A172 (cell line): ENCODE measurements around the gene KCNG1. TPM values are rescaled to one million over a fixed set of nuclear protein-coding genes. Genes with fewer than 3 reads are reported as not detected.
A peak's percentile ranks its signal among the peaks of the same experiment; 100 is the strongest.

Source experiments
- DNase-seq: peaks from one replicate; pipeline ENCODE4 v3.0.0-alpha.2; 2015; ENCODE audit warnings: low spot score
- total RNA-seq: library from RNA; depleted of rRNA; stranded (reverse); fragments of >200 nt; shearing (Covaris generic); gene quantifications from 2 replicates; pipeline ENCODE4 v1.2.3, GENCODE V29; 2014

KCNG1 gene
- total RNA-seq, 1 experiment from 2014 or later: 12.4 TPM

DNA sequence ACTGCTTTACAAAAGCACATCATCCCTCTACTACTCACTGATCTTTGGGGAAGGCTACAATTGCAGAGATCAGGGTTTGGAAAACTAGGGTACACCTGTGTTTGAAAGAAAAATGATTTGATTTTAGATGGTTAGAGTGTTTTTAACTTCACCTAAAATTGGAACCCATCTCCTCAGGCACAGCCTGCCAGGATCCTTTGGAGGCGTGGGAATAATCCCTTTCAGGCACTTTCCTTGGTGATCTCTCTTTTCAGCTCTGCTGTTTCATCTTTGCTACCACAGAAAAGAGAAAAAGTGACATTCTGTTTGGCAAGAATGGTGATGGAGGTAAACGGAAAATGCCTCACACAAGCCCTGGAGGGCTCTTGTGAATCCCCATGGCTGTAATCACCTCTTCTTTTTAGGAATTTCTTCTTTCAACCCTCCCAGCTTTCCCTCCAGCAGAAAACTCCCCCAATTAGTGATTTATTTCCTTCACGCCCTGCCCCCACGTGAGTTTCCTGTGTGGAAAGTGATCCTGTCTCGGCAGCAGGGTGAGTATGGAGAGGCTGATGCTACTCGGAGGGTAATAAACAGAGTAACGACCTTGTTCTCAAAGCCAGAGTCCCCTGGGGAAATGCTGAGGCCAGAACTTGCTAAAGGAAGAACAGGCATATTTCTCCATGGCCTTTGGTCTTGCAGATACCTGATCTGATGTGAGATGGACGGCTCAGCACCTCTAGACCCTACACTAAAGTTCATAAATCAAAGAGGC is 9.2 kb downstream of the KCNG1 start:
- DNase-seq: no peak

GRCh38 chr20:51012357-51012756 is 10.6 kb downstream of the KCNG1 start:
- no peak for DNase-seq

GRCh38 chr20:51011479-51011878 is 11.4 kb downstream of the KCNG1 start:
- no peak for DNase-seq

GRCh38 chr20:51010932-51011331 is 12.0 kb downstream of the KCNG1 start:
- DNase-seq: no peak

DNA sequence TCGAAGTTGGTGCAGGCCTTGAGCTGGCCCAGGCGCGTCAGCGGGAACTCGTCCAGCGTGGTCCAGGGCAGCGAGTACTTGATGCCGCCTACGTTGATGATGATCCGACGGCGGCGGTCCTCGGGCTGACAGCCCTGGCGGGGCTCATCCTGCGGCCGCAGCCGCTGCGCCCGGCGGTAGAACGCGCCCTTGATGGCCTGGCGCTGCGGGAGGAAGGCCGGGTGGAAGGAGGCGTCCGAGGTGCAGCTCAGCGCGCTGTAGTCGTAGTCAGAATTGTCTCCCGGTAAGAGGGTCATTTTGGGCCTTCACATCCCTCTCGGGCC is 12.9 kb downstream of the KCNG1 start:
- DNase-seq: no peak

DNA sequence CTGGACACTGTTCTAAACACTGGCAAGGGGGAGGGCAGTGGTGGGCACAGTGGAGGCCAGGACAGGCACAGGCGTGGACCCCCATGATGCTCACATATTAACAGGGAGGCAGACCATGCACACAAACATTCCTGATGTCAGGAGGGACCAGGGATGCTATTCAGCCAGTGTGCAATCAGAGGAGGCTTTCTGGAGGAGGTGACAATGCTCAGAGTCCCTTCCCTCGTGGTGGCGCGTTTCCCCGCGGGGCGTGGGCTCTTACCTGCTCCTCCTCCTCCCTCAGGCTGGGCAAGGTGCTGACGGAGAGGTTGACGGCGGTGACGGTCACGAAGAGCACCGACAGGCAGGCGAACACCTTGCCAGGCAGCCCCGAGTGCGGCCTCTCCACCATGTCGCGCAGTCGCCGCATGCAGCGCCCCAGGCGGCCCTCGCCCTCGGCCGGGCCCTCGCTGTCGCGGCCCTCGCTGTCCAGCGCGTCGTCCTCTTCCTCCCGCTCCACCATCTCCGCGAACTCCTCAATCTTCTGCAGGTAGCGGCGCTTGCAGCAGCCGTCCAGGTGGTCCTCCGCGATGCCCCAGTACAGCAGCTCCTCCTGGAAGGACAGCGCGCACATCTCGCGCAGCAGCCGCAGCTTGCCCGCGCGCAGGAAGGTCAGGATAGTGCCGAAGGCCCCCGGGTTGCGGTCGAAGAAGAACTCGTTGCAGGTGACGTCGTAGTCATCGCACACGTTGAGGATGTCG is 13.4 kb downstream of the KCNG1 start:
- no peak for DNase-seq

- DNase-seq: no peak
Measured at GRCh38 chr20:51008718-51009117, 14.2 kb downstream of the KCNG1 start.

DNA sequence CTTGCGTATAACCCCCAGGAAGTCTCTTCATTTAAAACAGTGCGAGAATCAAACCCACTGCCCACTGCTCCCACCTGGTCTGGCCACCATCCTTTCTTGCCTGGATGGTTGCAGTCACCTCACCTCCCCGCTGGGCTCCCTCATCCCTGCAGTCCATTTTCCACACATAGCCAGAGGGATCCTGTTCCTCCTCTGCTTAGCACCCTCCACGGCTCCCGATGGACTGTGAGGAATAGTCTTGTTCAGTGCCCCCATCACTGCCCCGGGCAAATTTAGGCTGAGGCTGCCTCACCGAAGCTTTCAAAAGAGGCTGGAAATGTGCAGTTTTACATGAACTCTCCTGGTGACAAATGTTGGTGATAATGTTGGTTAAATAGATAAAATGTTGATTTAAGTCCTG is 17.7 kb downstream of the KCNG1 start:
- no peak for DNase-seq

DNA sequence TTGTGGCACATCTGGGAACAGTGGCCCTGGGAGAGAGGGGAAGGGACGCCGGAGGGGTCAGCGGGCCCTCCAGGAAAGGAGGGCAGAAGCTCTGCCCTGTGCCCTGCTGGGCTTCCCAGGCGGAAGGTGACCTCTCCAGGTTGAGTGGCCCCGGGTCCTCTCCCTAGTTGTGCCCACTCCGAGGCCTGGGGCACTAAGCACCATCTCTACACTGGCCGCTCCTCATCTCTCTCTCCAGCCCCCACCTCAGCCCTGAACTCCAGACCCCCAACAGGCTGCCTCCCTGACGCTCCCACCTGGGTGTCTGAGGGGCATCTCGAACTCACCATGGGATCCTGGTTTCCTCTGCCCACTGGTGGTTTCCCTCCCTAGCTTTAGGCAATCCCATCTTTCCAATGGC is 18.1 kb downstream of the KCNG1 start:
- DNase-seq: no peak

DNA sequence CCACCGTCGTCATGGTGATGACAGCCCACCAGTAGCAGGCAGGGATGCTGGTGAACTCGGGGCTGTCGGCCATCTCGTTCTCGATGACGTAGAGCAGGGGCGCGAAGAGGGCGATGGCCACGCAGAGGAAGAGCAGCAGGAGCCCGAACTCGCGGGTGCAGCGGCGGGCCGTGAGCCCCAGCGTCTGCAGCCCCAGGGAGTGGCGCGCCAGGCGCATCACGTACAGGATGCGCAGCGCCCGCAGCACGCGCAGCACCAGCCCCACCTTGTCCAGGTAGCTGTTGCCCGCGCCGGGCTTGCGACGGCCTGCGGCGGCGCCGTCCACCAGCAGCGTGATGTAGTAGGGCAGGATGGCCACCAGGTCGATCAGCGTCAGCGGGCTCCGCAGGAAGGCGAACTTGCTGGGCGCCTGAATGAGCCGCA is 18.6 kb downstream of the KCNG1 start:
- no peak for DNase-seq

DNA sequence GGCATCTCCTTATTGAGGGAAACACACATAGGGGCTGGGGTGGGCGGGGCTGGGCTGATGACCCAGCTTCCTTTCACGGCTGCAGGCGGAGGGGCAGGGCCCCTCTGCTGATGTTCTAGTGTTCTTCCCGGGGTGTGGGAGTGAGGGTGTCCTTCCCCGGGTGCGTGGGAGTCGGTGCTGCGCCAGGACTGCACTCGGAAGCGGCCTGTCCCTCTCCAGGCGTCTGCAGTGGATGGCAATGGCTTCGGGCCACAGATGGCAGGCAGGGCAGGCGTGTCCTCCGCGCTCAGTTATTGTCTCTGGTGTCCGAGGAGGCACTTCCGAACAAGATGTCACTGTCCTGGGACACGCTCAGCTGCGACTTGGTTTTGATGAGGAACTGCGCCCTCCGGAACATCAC is 19.2 kb downstream of the KCNG1 start:
- DNase-seq: no peak

GRCh38 chr20:51002633-51003032 is 20.3 kb downstream of the KCNG1 start:
- no peak for DNase-seq

DNA sequence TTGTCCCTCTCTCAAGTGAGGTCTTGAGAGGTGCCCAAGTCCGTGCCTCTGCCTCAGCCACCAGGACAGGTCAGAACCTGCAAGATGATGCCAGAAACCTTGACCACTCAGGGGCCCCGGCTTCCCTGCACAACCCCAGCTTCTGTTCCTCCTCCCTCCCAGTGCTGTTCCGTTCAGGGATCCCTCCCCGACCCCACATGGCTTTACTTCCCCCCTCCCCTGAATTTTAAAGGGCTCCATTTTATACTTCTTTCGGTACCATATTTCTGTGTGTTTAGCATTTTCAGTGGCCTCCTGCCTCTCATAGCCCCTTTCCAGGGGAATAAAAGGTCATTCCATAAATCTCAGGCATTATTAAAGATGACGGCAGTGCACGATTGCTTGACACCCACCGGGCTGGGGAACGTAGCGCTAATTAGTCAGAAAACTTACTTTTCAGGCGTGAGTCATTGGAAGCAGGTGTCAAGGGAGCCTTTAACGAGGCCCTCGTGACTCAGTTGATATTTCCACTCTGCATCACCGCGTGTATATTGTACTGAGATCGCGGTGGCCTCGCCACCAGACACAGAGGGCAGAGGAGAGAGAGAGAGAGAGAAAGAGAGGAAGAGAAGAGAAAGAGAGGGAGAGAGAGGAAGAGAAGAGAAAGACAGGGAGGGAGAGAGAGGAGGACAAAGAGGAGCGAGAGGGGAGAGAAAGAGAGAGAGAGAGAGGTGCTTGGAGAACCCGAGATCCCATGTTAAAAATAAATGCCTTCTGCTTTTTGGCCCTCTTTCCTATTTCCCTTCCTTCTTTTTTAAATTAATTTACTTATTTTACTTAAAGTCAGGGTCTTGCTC is 21.3 kb downstream of the KCNG1 start:
- peak; percentile 32 for DNase-seq

DNA sequence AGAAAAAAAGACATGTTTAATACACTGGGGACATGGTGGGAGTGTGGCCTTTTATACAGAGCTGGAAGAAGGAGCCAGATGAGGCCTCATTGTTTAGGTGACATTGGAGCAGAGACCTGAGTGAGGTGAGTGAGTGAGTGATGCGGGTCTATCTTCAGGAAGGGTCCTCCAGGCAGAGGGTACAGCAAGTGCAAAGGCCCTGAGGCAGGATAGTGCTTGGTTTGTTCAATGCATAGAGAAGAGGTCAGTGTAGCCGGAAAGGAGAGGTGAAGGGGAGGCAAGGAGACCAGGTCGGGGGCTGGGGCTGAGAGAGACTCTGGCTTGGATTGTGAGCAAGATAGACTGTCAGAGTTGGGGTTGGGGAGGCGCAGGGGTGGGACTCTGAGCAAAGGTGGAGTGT is 23.6 kb downstream of the KCNG1 start:
- no peak for DNase-seq

- peak; percentile 41 for DNase-seq
Measured at GRCh38 chr20:50996901-50997865, 25.7 kb downstream of the KCNG1 start.

- no peak for DNase-seq
Measured at GRCh38 chr20:50995506-50995905, 27.4 kb downstream of the KCNG1 start.

DNA sequence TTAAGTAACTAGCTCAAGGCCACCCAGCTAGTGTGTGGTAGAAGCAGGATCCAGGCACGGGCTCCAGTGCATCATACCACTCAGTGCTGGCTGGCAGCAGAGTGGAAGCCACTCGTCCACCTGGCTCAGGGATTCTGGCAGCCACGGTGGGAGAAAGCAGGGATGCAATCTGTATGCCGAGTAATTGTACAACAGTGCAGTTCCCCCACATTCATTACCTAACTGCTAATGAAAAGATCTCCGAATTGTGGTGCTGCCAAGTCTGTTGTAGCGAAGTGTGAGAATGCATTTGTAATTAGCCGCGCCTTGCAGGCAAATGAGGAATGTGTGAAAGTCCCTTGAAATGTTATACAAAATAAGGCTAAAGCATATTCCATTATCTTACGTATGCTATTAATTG is 29.0 kb downstream of the KCNG1 start:
- no peak for DNase-seq

GRCh38 chr20:50992733-50993457 is 30.0 kb downstream of the KCNG1 start:
- peak; percentile 85 for DNase-seq

DNA sequence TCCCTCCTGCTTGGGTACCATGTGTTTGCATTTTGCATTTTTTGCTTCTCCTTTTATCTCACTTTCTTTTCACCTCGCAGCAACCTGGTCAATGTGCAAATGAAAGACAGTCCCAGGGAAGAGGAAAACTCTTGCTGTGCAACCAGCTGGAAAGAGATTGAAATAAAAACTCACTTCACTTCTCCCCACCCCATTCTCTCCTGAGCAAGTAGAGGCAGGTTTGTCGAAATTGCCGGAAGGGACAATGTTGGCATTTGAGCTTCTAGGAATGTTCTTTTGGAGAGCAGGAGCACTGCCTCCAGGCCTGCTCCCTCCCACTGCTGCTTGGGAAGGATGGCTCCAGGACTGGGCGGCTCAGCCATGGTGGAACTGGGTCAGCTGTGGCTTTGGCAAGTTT is 30.6 kb downstream of the KCNG1 start:
- no peak for DNase-seq

DNA sequence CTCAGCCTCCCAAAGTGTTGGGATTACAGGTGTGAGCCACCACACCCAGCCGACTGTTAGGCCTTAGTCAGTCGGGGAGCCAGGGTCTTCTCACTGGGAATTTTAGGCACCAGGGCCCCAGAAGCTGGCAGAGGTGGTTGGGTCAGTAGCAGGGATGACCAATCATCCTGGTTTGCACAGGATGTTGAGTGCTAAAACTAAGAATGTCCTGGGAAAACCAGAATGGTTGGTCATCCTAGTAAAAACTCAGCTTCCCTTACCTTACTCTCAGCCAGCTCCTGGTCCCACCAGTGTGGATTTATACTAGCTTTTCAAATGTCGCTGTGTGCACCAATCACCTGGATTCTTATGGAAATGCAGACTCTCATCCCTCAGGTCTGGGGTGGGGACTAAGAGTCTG is 31.8 kb downstream of the KCNG1 start:
- no peak for DNase-seq
